H1 (cell line): Measurements from ENCODE around the gene RCOR2. TPM values are rescaled to one million over a fixed set of nuclear protein-coding genes. Genes with fewer than 3 reads are reported as not detected.
A peak's percentile ranks its signal among the peaks of the same experiment; 100 is the strongest.

Source experiments
- CTCF ChIA-PET: fragments of 300-600 bp; sonication (Branson Sonifier 250); formaldehyde crosslinking; loops from one replicate; lab custom pipeline; 2021; ENCODE audit not compliant: partially characterized antibody; lab: Charles Lee
- POLR2A ChIA-PET: fragments of 300-600 bp; sonication (Branson Sonifier 250); formaldehyde crosslinking; loops from one replicate; lab custom pipeline; 2021; ENCODE audit warnings: inconsistent platforms; ENCODE audit not compliant: partially characterized antibody; lab: Charles Lee
- DNase-seq, 2 experiments: peaks; one replicate each; pipeline versions ENCODE4 v3.0.0 to v3.0.0-alpha.2; 2010 to 2022; ENCODE audit warnings: low spot score in 2 of 2, low read depth in 1 of 2, mixed read lengths in 1 of 2
- FAIRE-seq: peaks from 2 replicates; lab custom pipeline; 2011; peaks lifted over from hg19 to GRCh38; lab: Jason Lieb, UNC
- H2AFZ ChIP-seq: 2 replicates; pipeline ENCODE4 v1.8.1; 2012; ENCODE audit warnings: low read length, inconsistent platforms
- H2AK5ac ChIP-seq: 2 replicates; pipeline ENCODE4 v1.6.1; 2013; ENCODE audit warnings: low read depth, low read length
- H2BK120ac ChIP-seq: replicated peaks from 2 replicates; pipeline ENCODE3; 2013; ENCODE audit warnings: low read depth, low read length, inconsistent platforms
- H2BK12ac ChIP-seq: 2 replicates; pipeline ENCODE4 v1.6.1; 2013; ENCODE audit warnings: low read depth, low read length
- H2BK15ac ChIP-seq: 2 replicates; pipeline ENCODE4 v1.6.1; 2013; ENCODE audit warnings: low read length
- H2BK20ac ChIP-seq: 2 replicates; pipeline ENCODE4 v1.6.1; 2013; ENCODE audit warnings: low read length
- H2BK5ac ChIP-seq: 2 replicates; pipeline ENCODE4 v1.6.1; 2013; ENCODE audit warnings: low read depth, low read length
- H3K14ac ChIP-seq: 2 replicates; pipeline ENCODE4 v1.6.1; 2013; ENCODE audit warnings: inconsistent platforms; ENCODE audit not compliant: insufficient read length
- H3K18ac ChIP-seq: 2 replicates; pipeline ENCODE4 v1.6.1; 2013; ENCODE audit warnings: low read length; ENCODE audit errors: extremely low read depth
- H3K23ac ChIP-seq: 2 replicates; pipeline ENCODE4 v1.6.1; 2013; ENCODE audit warnings: inconsistent platforms; ENCODE audit not compliant: insufficient read length
- H3K23me2 ChIP-seq: 2 replicates; pipeline ENCODE4 v1.6.1; 2013; ENCODE audit warnings: low read depth, low read length
- H3K27ac ChIP-seq: 2 replicates; pipeline ENCODE4 v1.6.1; 2011; ENCODE audit warnings: low read depth, low read length, inconsistent platforms
- H3K27me3 ChIP-seq, 4 experiments: replicated peaks in 1 of 4; 1 replicate in 1 of 4; 2 replicates in 3 of 4; pipeline versions ENCODE4 v1.6.1 to v1.8.1; 2011 to 2013; ENCODE audit warnings: low read length in 3 of 4, mild to moderate bottlenecking in 3 of 4, inconsistent platforms in 2 of 4, mixed read lengths in 2 of 4, moderate library complexity in 1 of 4; ENCODE audit not compliant: control insufficient read depth in 3 of 4, insufficient read depth in 3 of 4; ENCODE audit errors: extremely low read depth in 1 of 4
- H3K36me3 ChIP-seq, 4 experiments: 2 replicates each; pipeline versions ENCODE4 v1.6.1 to v1.8.1; 2011 to 2013; ENCODE audit warnings: mild to moderate bottlenecking in 4 of 4, low read length in 3 of 4, moderate library complexity in 2 of 4, control low read depth in 1 of 4, inconsistent platforms in 1 of 4; ENCODE audit not compliant: insufficient read depth in 4 of 4, control insufficient read depth in 2 of 4
- H3K4ac ChIP-seq: replicated peaks from 2 replicates; pipeline ENCODE3; 2013; ENCODE audit warnings: low read length, low read depth, mixed read lengths, inconsistent platforms; ENCODE audit not compliant: insufficient read length
- H3K4me1 ChIP-seq, 4 experiments: replicated peaks in 1 of 4; 1 replicate in 1 of 4; 2 replicates in 3 of 4; pipeline versions ENCODE4 v1.6.1 to v1.8.1; 2011 to 2013; ENCODE audit warnings: low read length in 3 of 4, inconsistent platforms in 2 of 4, mixed read lengths in 1 of 4; ENCODE audit not compliant: insufficient read depth in 4 of 4, control insufficient read depth in 3 of 4
- H3K4me2 ChIP-seq, 2 experiments: 2 replicates each; pipeline versions ENCODE4 v1.6.1 to v1.8.1; 2011 to 2013; ENCODE audit warnings: low read depth in 2 of 2, low read length in 2 of 2, control low read depth in 1 of 2, inconsistent platforms in 1 of 2, mild to moderate bottlenecking in 1 of 2; ENCODE audit not compliant: insufficient read depth in 1 of 2
- H3K4me3 ChIP-seq, 4 experiments: fragments of 200-600, 300-600 bp in 1 of 4; sonication (generic), shearing (Covaris generic), sonication (Bioruptor Twin) in 1 of 4; 2 replicates each; pipeline versions ENCODE4 v1.5.1 to v1.8.1; 2011 to 2016; ENCODE audit warnings: low read length in 4 of 4, low read depth in 3 of 4, control low read depth in 2 of 4, inconsistent platforms in 2 of 4, mild to moderate bottlenecking in 2 of 4, mixed read lengths in 1 of 4, moderate library complexity in 1 of 4; ENCODE audit not compliant: insufficient read depth in 2 of 4; ENCODE audit errors: extremely low read depth in 1 of 4
- H3K56ac ChIP-seq: replicated peaks from 2 replicates; pipeline ENCODE3; 2013; ENCODE audit warnings: low read depth, mild to moderate bottlenecking, mixed read lengths, low read length, inconsistent platforms; ENCODE audit not compliant: insufficient read length
- H3K79me1 ChIP-seq: 2 replicates; pipeline ENCODE4 v1.6.1; 2013; ENCODE audit warnings: low read depth, low read length, control low read depth
- H3K79me2 ChIP-seq, 2 experiments: 2 replicates each; pipeline versions ENCODE4 v1.6.1 to v1.8.1; 2012 to 2013; ENCODE audit warnings: low read length in 2 of 2, mild to moderate bottlenecking in 2 of 2, inconsistent platforms in 1 of 2; ENCODE audit not compliant: insufficient read depth in 2 of 2, control insufficient read depth in 1 of 2
- H3K9ac ChIP-seq, 4 experiments: replicated peaks in 1 of 4; 1 replicate in 1 of 4; 2 replicates in 3 of 4; pipeline versions ENCODE4 v1.6.1 to v1.8.1; 2011 to 2013; ENCODE audit warnings: low read depth in 3 of 4, low read length in 3 of 4, control low read depth in 2 of 4, mild to moderate bottlenecking in 2 of 4, moderate library complexity in 2 of 4, inconsistent platforms in 1 of 4; ENCODE audit errors: extremely low read depth in 1 of 4
- H3K9me3 ChIP-seq, 2 experiments: 2 replicates each; pipeline versions ENCODE4 v1.6.1 to v1.8.1; 2012 to 2013; ENCODE audit warnings: mild to moderate bottlenecking in 2 of 2, moderate library complexity in 2 of 2, control low read depth in 1 of 2, inconsistent platforms in 1 of 2, low read depth in 1 of 2, low read length in 1 of 2, mixed read lengths in 1 of 2; ENCODE audit not compliant: insufficient read depth in 2 of 2
- H4K20me1 ChIP-seq, 2 experiments: replicated peaks in 1 of 2; 2 replicates each; pipeline versions ENCODE3 to v1.8.1; 2011 to 2013; ENCODE audit warnings: inconsistent platforms in 2 of 2, low read length in 2 of 2, mild to moderate bottlenecking in 1 of 2; ENCODE audit not compliant: insufficient read depth in 2 of 2, control insufficient read depth in 1 of 2
- H4K5ac ChIP-seq: 2 replicates; pipeline ENCODE4 v1.6.1; 2013; ENCODE audit warnings: low read length, low read depth, mixed read lengths, inconsistent platforms; ENCODE audit not compliant: insufficient read length
- H4K8ac ChIP-seq: 2 replicates; pipeline ENCODE4 v1.8.0; 2013; ENCODE audit warnings: mild to moderate bottlenecking, moderate library complexity, low read length, inconsistent platforms; ENCODE audit not compliant: insufficient read depth; ENCODE audit errors: extremely low read depth
- H4K91ac ChIP-seq: replicated peaks from 2 replicates; pipeline ENCODE3; 2013; ENCODE audit warnings: low read length, mixed read lengths, inconsistent platforms; ENCODE audit not compliant: insufficient read length
- BACH1 ChIP-seq: IDR thresholded peaks from 2 replicates; pipeline ENCODE4 v1.6.1; 2012; ENCODE audit warnings: low read length, improper control_type of control experiment
- CEBPB ChIP-seq: IDR thresholded peaks from 2 replicates; pipeline ENCODE4 v1.6.1; 2012; ENCODE audit warnings: low read depth, low read length
- HDAC6 ChIP-seq: IDR thresholded peaks from one replicate; pipeline ENCODE4 v1.7.1; 2012; ENCODE audit warnings: low read depth, mild to moderate bottlenecking, inconsistent platforms, low read length, moderate library complexity
- RAD21 ChIP-seq, 2 experiments: IDR thresholded peaks in 1 of 2; conservative IDR thresholded peaks in 1 of 2; 2 replicates each; pipeline ENCODE4 v1.6.1; 2011; ENCODE audit warnings: low read depth in 2 of 2, low read length in 2 of 2, improper control_type of control experiment in 1 of 2, inconsistent platforms in 1 of 2, mild to moderate bottlenecking in 1 of 2, moderate library complexity in 1 of 2
- SIN3A ChIP-seq, 2 experiments: IDR thresholded peaks in 1 of 2; conservative IDR thresholded peaks in 1 of 2; 2 replicates each; pipeline ENCODE4 v1.6.1; 2011 to 2012; ENCODE audit warnings: low read length in 2 of 2, improper control_type of control experiment in 1 of 2, low read depth in 1 of 2, mild to moderate bottlenecking in 1 of 2
- SP4 ChIP-seq: IDR thresholded peaks from 2 replicates; pipeline ENCODE4 v1.6.1; 2012; ENCODE audit warnings: low read length, inconsistent platforms
- WGBS, 2 experiments: shearing (Covaris generic) in 1 of 2; methylation state at CpG; one replicate each; pipeline versions ENCODE4 v1.1.6 to v1.1.7; 2013 to 2015; ENCODE audit warnings: low lambda C conversion rate in 2 of 2, mixed read lengths in 2 of 2, inconsistent platforms in 1 of 2, low coverage in 1 of 2, missing lambda C conversion rate in 1 of 2; ENCODE audit not compliant: insufficient replicate concordance in 2 of 2, insufficient coverage in 1 of 2, insufficient read length in 1 of 2; ENCODE audit errors: extremely low coverage in 1 of 2, missing lambda C conversion rate in 1 of 2; 5-methylcytosine and 5-hydroxymethylcytosine counted together
- polyA plus RNA-seq, 7 experiments: library from polyadenylated mRNA; depleted of rRNA in 3 of 7; stranded (reverse) in 5 of 7; unstranded in 2 of 7; fragments of >200 nt in 5 of 7; fragments of 200-250 nt in 2 of 7; gene quantifications; 1 replicate in 5 of 7; 2 replicates in 1 of 7; 4 replicates in 1 of 7; pipeline versions ENCODE4 v1.2.1 to v1.2.3, GENCODE V29; 2011 to 2013; ENCODE audit warnings: missing spikeins in 2 of 7, mixed read lengths in 2 of 7
- total RNA-seq: library from RNA; stranded (reverse); fragmentation: NEBNext Ultra II Directional; extraction: Animal tissue kit (Norgen Biotek cat#: 25700); gene quantifications from 2 replicates; pipeline ENCODE4 v1.2.1, GENCODE V29; 2021
- TF ChIP-seq, protein P1 (sequence below), 3 experiments: IDR thresholded peaks; 1 replicate in 2 of 3; 2 replicates in 1 of 3; pipeline versions ENCODE4 v1.5.1 to v1.6.1; 2011; ENCODE audit warnings: low read length in 3 of 3, mild to moderate bottlenecking in 3 of 3, inconsistent platforms in 2 of 3, low read depth in 1 of 3, moderate library complexity in 1 of 3; ENCODE audit not compliant: insufficient read depth in 1 of 3; ENCODE audit errors: control extremely low read depth in 1 of 3

RCOR2 gene
- total and polyA plus RNA-seq, 2 of the 8 experiments (the other 6 are each of a cell fraction or from before 2014, with no cell fraction given): 54.6 to 78.0 TPM

GRCh38 chr11:63871962-63872799 is 44.8 kb downstream of the RCOR2 start:
- Histone ChIP-seq H3K23me2 (no peaks in the 10 kb centered on the region), H3K4me1 (peaks cover 4 to 25% (median 8%) of the 10 kb centered on the region in 4 experiments), H3K4ac (no peak overlapping the region), H2AFZ (no peak overlapping the region), H2BK120ac (no peak overlapping the region), H3K9me3 (no peaks in the 10 kb centered on the region), H4K8ac (no peak overlapping the region), H3K27me3 (no peaks in the 10 kb centered on the region), H3K36me3 (no peaks in the 10 kb centered on the region), H4K5ac (no peak overlapping the region), H3K23ac (no peak overlapping the region), H3K56ac (no peak overlapping the region), H2BK12ac (no peak overlapping the region), H3K9ac (no peak overlapping the region; a peak in 1 of 7 replicates), H2BK15ac (no peak overlapping the region), H3K18ac (no peak overlapping the region), H3K14ac (no peak overlapping the region), H2BK5ac (no peak overlapping the region), H3K4me3 (no peak overlapping the region), H4K20me1 (peaks cover 17 to 44% of the 10 kb centered on the region in 2 experiments), H3K27ac (no peak overlapping the region), H3K79me1 (peaks cover 12% of the 10 kb centered on the region), H3K4me2 (peak overlapping the region in 1 of 2 experiments; percentile 13; a peak in 1 of 4 replicates), H4K91ac (no peak overlapping the region), H2AK5ac (no peak overlapping the region), H3K79me2 (peaks cover 6 to 90% of the 10 kb centered on the region in 2 experiments; a peak in 3 of 4 replicates), H2BK20ac (no peak overlapping the region)
- FAIRE-seq (no peak), DNase-seq (no peak)
- CTCF ChIA-PET: interaction anchor here (0.7 to 8.5 kb wide), 17 partner anchors 8 to 213 kb away, joined by 3 to 76 read pairs (median 4); partner anchors contain the start of gene MARK2
- 69% methylated on average over 9 of the region's 11 CpGs; no CpG with 5 or more reads in 1 of the 2 experiments for WGBS, 2 experiments
- POLR2A ChIA-PET: interaction anchor here (0.9 to 2.5 kb wide), 7 partner anchors 10 to 44 kb away, joined by 3 to 12 read pairs (median 3); partner anchors contain the start of gene MARK2
- TF ChIP-seq CEBPB (peak; percentile 96), RAD21 (IDR thresholded peaks at IDR 0.05 in 1 of 2, conservative IDR thresholded peaks at IDR 0.05 in 1 of 2; ENCODE audit: low read depth in 2 of 2, low read length in 2 of 2) (peak; percentile 51 to 61), SP4 (no peak), SIN3A (conservative IDR thresholded peaks at IDR 0.05 in 1 of 2, IDR thresholded peaks at IDR 0.05 in 1 of 2; ENCODE audit: low read depth in 1 of 2, low read length in 2 of 2) (peak in 1 of 2 experiments; percentile 70; a peak in 2 of 4 replicates), BACH1 (no peak), HDAC6 (no peak)
- TF ChIP-seq, protein P1, sequence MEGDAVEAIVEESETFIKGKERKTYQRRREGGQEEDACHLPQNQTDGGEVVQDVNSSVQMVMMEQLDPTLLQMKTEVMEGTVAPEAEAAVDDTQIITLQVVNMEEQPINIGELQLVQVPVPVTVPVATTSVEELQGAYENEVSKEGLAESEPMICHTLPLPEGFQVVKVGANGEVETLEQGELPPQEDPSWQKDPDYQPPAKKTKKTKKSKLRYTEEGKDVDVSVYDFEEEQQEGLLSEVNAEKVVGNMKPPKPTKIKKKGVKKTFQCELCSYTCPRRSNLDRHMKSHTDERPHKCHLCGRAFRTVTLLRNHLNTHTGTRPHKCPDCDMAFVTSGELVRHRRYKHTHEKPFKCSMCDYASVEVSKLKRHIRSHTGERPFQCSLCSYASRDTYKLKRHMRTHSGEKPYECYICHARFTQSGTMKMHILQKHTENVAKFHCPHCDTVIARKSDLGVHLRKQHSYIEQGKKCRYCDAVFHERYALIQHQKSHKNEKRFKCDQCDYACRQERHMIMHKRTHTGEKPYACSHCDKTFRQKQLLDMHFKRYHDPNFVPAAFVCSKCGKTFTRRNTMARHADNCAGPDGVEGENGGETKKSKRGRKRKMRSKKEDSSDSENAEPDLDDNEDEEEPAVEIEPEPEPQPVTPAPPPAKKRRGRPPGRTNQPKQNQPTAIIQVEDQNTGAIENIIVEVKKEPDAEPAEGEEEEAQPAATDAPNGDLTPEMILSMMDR (IDR thresholded peaks at IDR 0.05; ENCODE audit: control extremely low read depth in 1 of 3, insufficient read depth in 1 of 3, low read depth in 1 of 3, low read length in 3 of 3): peak; percentile 14 to 45 (median 34)
